PC-3 (cell line): ENCODE results near the gene TUT7.

Experiments
- CTCF ChIP-seq: fragments of 300-600 bp; sonication (generic); conservative IDR thresholded peaks from 2 replicates; pipeline ENCODE4 v1.5.1; 2017; ENCODE audit warnings: antibody characterized with exemption, low read depth, mild to moderate bottlenecking, low read length
- EZH2 ChIP-seq: fragments of 300-600 bp; sonication (generic); IDR thresholded peaks from one replicate; pipeline ENCODE4 v1.6.1; 2017; ENCODE audit warnings: antibody characterized with exemption, mild to moderate bottlenecking, low read length; ENCODE audit not compliant: unreplicated experiment
- EZH2phosphoT487 ChIP-seq: fragments of 300-600 bp; sonication (generic); IDR thresholded peaks from 2 replicates; pipeline ENCODE4 v1.6.1; 2018; ENCODE audit warnings: mild to moderate bottlenecking, antibody characterized with exemption, low read length, borderline replicate concordance

DNA sequence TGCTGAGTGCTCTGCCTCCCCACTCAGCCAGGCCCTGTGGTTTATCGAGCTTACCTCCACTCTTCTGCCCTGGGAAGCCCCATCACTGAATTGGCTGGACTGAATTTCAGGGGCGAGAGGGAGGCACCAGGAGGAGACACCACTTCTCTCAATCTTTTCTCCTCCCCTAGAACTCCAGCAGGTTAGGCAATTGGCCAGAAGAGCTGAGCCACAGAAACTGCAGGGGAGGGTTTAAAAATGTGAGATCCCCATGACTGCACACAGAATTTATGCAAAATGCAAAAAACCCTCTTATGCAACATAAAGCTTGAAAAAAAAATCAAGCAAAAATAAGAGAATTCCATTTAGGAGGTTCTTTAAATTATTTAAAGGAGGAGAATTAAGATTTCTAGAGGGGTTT is 29.9 kb downstream of the TUT7 start:
- no peak for TF ChIP-seq EZH2phosphoT487
- TF ChIP-seq CTCF, result no peak
- no peak for TF ChIP-seq EZH2
